SK-N-SH (cell line): ENCODE measurements around the gene THSD4. TPM values are rescaled to one million over a fixed set of nuclear protein-coding genes. Genes with fewer than 3 reads are reported as not detected.

Experiments
- CTCF ChIA-PET: fragments of 300-600, 350-600 bp; formaldehyde crosslinking; extraction: SDS; loops from one replicate; lab custom pipeline; 2021; lab: Yijun Ruan, JAX
- POLR2A ChIA-PET: fragments of 350-600 bp; sonication (Branson Sonifier 250); formaldehyde crosslinking; extraction: SDS; loops from one replicate; lab custom pipeline; 2020; ENCODE audit warnings: antibody characterized with exemption, inconsistent platforms; lab: Yijun Ruan, JAX
- DNase-seq: peaks from one replicate; pipeline ENCODE4 v3.0.0; 2012
- H2AFZ ChIP-seq: fragments of 200-600 bp; sonication (generic); 2 replicates; pipeline ENCODE4 v1.8.1; 2016; ENCODE audit warnings: antibody characterized with exemption, mild to moderate bottlenecking, low read depth
- H3F3A ChIP-seq: fragments of 200-600 bp; sonication (generic); replicated peaks from 2 replicates; pipeline ENCODE3; 2016; ENCODE audit warnings: antibody characterized with exemption, mild to moderate bottlenecking; ENCODE audit not compliant: insufficient read depth
- H3K27ac ChIP-seq, 2 experiments: fragments of 200-500 bp in 1 of 2; fragments of 200-600 bp in 1 of 2; sonication (Bioruptor generic) in 1 of 2; sonication (generic), shearing (Covaris generic) in 1 of 2; 2 replicates each; pipeline versions ENCODE4 v1.5.1 to v1.6.1; 2014 to 2016; ENCODE audit warnings: low read depth in 2 of 2, inconsistent platforms in 1 of 2, low read length in 1 of 2, mild to moderate bottlenecking in 1 of 2, mixed read lengths in 1 of 2
- H3K27me3 ChIP-seq: fragments of 200-600 bp; sonication (generic), shearing (Covaris generic); 2 replicates; pipeline ENCODE4 v1.6.1; 2016; ENCODE audit warnings: mixed run types; ENCODE audit not compliant: insufficient read depth
- H3K36me3 ChIP-seq, 2 experiments: fragments of 200-500 bp in 1 of 2; fragments of 200-600 bp in 1 of 2; sonication (Bioruptor generic) in 1 of 2; sonication (generic) in 1 of 2; replicated peaks in 1 of 2; 2 replicates each; pipeline versions ENCODE3 to v1.5.1; 2014 to 2016; ENCODE audit warnings: low read length in 1 of 2, mild to moderate bottlenecking in 1 of 2; ENCODE audit not compliant: insufficient read depth in 2 of 2, control insufficient read depth in 1 of 2
- H3K4me1 ChIP-seq, 2 experiments: fragments of 200-500 bp in 1 of 2; fragments of 200-600 bp in 1 of 2; sonication (Bioruptor generic) in 1 of 2; sonication (generic), shearing (Covaris generic) in 1 of 2; 2 replicates each; pipeline versions ENCODE4 v1.5.1 to v1.6.1; 2014 to 2016; ENCODE audit warnings: low read depth in 1 of 2, low read length in 1 of 2, mixed run types in 1 of 2; ENCODE audit not compliant: insufficient read depth in 2 of 2, control insufficient read depth in 1 of 2
- H3K4me2 ChIP-seq: fragments of 200-600 bp; sonication (generic), shearing (Covaris generic); 2 replicates; pipeline ENCODE4 v1.6.1; 2017; ENCODE audit warnings: mixed run types
- H3K4me3 ChIP-seq, 2 experiments: fragments of 200-500 bp in 1 of 2; fragments of 200-600 bp in 1 of 2; sonication (Bioruptor generic) in 1 of 2; sonication (generic), shearing (Covaris generic) in 1 of 2; 2 replicates each; pipeline versions ENCODE4 v1.5.1 to v1.8.1; 2014 to 2016; ENCODE audit warnings: low read depth in 2 of 2, inconsistent platforms in 1 of 2, low read length in 1 of 2, mild to moderate bottlenecking in 1 of 2, mixed read lengths in 1 of 2, moderate library complexity in 1 of 2
- H3K79me2 ChIP-seq: fragments of 200-600 bp; sonication (generic); 2 replicates; pipeline ENCODE4 v1.8.1; 2017; ENCODE audit warnings: mild to moderate bottlenecking; ENCODE audit not compliant: insufficient read depth
- H3K9ac ChIP-seq: fragments of 200-600 bp; sonication (generic); 2 replicates; pipeline ENCODE4 v1.6.1; 2017; ENCODE audit warnings: mixed run types
- H3K9me2 ChIP-seq: fragments of 200-600 bp; sonication (generic); 2 replicates; pipeline ENCODE4 v1.6.1; 2017; ENCODE audit warnings: mixed run types
- H3K9me3 ChIP-seq: fragments of 200-600 bp; sonication (generic); 2 replicates; pipeline ENCODE4 v1.6.1; 2017; ENCODE audit warnings: mixed run types, mild to moderate bottlenecking, moderate library complexity
- H4K20me1 ChIP-seq: fragments of 200-600 bp; sonication (generic); 2 replicates; pipeline ENCODE4 v1.6.1; 2017; ENCODE audit warnings: mild to moderate bottlenecking, mixed run types; ENCODE audit not compliant: insufficient read depth
- CHD2 ChIP-seq: fragments of 150-350 bp; IDR thresholded peaks from 2 replicates; pipeline ENCODE4 v1.6.1; 2018; ENCODE audit warnings: low read length; ENCODE audit not compliant: partially characterized antibody
- CTCF ChIP-seq: fragments of 200-600 bp; sonication (generic); IDR thresholded peaks from 2 replicates; pipeline ENCODE4 v1.6.1; 2017; ENCODE audit warnings: antibody characterized with exemption, mild to moderate bottlenecking, moderate library complexity
- EP300 ChIP-seq, 2 experiments: IDR thresholded peaks; 2 replicates each; pipeline versions ENCODE4 v1.4.0 to v1.6.1; 2012; ENCODE audit warnings: borderline replicate concordance in 1 of 2, low read depth in 1 of 2, low read length in 1 of 2
- FOXJ3 ChIP-seq: sonication (generic); formaldehyde crosslinking; IDR thresholded peaks from 2 replicates; pipeline ENCODE4 v1.5.1; 2020; ENCODE audit warnings: mild to moderate bottlenecking, missing genetic modification reagents
- GABPA ChIP-seq: IDR thresholded peaks from 2 replicates; pipeline ENCODE4 v1.4.0; 2012; ENCODE audit warnings: low read depth, mild to moderate bottlenecking
- JUND ChIP-seq: IDR thresholded peaks from 2 replicates; pipeline ENCODE4 v1.4.0; 2012
- MEF2A ChIP-seq: IDR thresholded peaks from 2 replicates; pipeline ENCODE4 v1.4.0; 2012; ENCODE audit warnings: low read depth, borderline replicate concordance
- MXI1 ChIP-seq: IDR thresholded peaks from 2 replicates; pipeline ENCODE4 v1.6.1; 2012; ENCODE audit warnings: mild to moderate bottlenecking, low read depth, low read length, improper control_type of control experiment
- NFIC ChIP-seq: IDR thresholded peaks from 2 replicates; pipeline ENCODE4 v1.4.0; 2012; ENCODE audit warnings: borderline replicate concordance
- NRF1 ChIP-seq: IDR thresholded peaks from 2 replicates; pipeline ENCODE4 v1.6.1; 2012; ENCODE audit warnings: low read depth, mild to moderate bottlenecking, low read length
- PBX3 ChIP-seq: IDR thresholded peaks from 2 replicates; pipeline ENCODE4; 2012
- RAD21 ChIP-seq: IDR thresholded peaks from 2 replicates; pipeline ENCODE4 v1.6.1; 2012; ENCODE audit warnings: mild to moderate bottlenecking, low read length
- RCOR1 ChIP-seq: fragments of 150-350 bp; IDR thresholded peaks from 2 replicates; pipeline ENCODE4 v1.6.1; 2017; ENCODE audit warnings: antibody characterized with exemption, low read length
- RXRA ChIP-seq: IDR thresholded peaks from 2 replicates; pipeline ENCODE4 v1.4.0; 2012; ENCODE audit warnings: low read depth, mild to moderate bottlenecking, borderline replicate concordance
- SIN3A ChIP-seq: IDR thresholded peaks from 2 replicates; pipeline ENCODE4 v1.6.1; 2012; ENCODE audit warnings: low read depth, mild to moderate bottlenecking, low read length, moderate library complexity, borderline replicate concordance
- SMC3 ChIP-seq: IDR thresholded peaks from 2 replicates; pipeline ENCODE4 v1.6.1; 2012; ENCODE audit warnings: low read depth, low read length, improper control_type of control experiment
- YY1 ChIP-seq: IDR thresholded peaks from 2 replicates; pipeline ENCODE4 v1.4.0; 2012; ENCODE audit warnings: low read depth, mild to moderate bottlenecking
- WGBS: methylation state at CpG from one replicate; pipeline ENCODE4 v1.1.6; 2017; ENCODE audit warnings: low lambda C conversion rate; 5-methylcytosine and 5-hydroxymethylcytosine counted together
- polyA plus RNA-seq, 3 experiments: library from polyadenylated mRNA; depleted of rRNA; stranded (reverse); fragments of >200 nt; gene quantifications; 2 replicates each; pipeline ENCODE4 v1.2.3, GENCODE V29; 2012
- TF ChIP-seq, protein P1 (sequence below): IDR thresholded peaks from 2 replicates; pipeline ENCODE4 v1.4.0; 2012; ENCODE audit warnings: low read depth, borderline replicate concordance
- TF ChIP-seq, protein P2 (sequence below): IDR thresholded peaks from 2 replicates; pipeline ENCODE4 v1.4.0; 2012; ENCODE audit warnings: low read depth, borderline replicate concordance

Gene THSD4
- polyA plus RNA-seq, 1 of the 3 experiments (the other 2 are of a cell fraction), result 79.1 TPM

GRCh38 chr15:71331173-71331572 lies 215.9 kb downstream of the THSD4 start (continued):
- TF ChIP-seq, protein P1, sequence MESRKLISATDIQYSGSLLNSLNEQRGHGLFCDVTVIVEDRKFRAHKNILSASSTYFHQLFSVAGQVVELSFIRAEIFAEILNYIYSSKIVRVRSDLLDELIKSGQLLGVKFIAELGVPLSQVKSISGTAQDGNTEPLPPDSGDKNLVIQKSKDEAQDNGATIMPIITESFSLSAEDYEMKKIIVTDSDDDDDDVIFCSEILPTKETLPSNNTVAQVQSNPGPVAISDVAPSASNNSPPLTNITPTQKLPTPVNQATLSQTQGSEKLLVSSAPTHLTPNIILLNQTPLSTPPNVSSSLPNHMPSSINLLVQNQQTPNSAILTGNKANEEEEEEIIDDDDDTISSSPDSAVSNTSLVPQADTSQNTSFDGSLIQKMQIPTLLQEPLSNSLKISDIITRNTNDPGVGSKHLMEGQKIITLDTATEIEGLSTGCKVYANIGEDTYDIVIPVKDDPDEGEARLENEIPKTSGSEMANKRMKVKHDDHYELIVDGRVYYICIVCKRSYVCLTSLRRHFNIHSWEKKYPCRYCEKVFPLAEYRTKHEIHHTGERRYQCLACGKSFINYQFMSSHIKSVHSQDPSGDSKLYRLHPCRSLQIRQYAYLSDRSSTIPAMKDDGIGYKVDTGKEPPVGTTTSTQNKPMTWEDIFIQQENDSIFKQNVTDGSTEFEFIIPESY, result no peak
- no peak for TF ChIP-seq YY1
- no peak for TF ChIP-seq EP300 (IDR thresholded peaks at IDR 0.05; ENCODE audit: borderline replicate concordance in 1 of 2, low read depth in 1 of 2, low read length in 1 of 2)
- no peak for TF ChIP-seq RCOR1
- no peak for TF ChIP-seq MEF2A
- TF ChIP-seq RAD21, result no peak
- no peak for TF ChIP-seq MXI1
- TF ChIP-seq GABPA, result no peak
- TF ChIP-seq SIN3A, result no peak
- TF ChIP-seq, protein P2, sequence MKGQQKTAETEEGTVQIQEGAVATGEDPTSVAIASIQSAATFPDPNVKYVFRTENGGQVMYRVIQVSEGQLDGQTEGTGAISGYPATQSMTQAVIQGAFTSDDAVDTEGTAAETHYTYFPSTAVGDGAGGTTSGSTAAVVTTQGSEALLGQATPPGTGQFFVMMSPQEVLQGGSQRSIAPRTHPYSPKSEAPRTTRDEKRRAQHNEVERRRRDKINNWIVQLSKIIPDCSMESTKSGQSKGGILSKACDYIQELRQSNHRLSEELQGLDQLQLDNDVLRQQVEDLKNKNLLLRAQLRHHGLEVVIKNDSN, result no peak
- no peak for TF ChIP-seq JUND

GRCh38 chr15:71332431-71333004 lies 217.2 kb downstream of the THSD4 start:
- Histone ChIP-seq H3K9me2 (no peaks in the 10 kb centered on the region), H3K4me3 (no peak overlapping the region), H3K79me2 (no peaks in the 10 kb centered on the region), H3K4me1 (peaks cover 9 to 13% of the 10 kb centered on the region in 2 experiments; a peak in 2 of 4 replicates), H3K4me2 (no peak overlapping the region)
- CTCF ChIA-PET, result interaction anchor here (0.8 kb wide), 1 partner anchor 13 kb away, joined by 3 read pairs; no protein-coding TSS in a partner anchor
- POLR2A ChIA-PET, result no interaction called here
- TF ChIP-seq NRF1, result no peak
- no peak for TF ChIP-seq MXI1
- TF ChIP-seq, all 33 proteins: peak for 0
- Histone ChIP-seq H3K27ac (no peak overlapping the region), H3K9me3 (no peaks in the 10 kb centered on the region), H3F3A (peaks cover 6% of the 10 kb centered on the region), H3K9ac (no peak overlapping the region), H3K36me3 (peaks cover 0 to 16% of the 10 kb centered on the region in 2 experiments), H2AFZ (no peak overlapping the region), H4K20me1 (no peaks in the 10 kb centered on the region), H3K27me3 (no peaks in the 10 kb centered on the region)
- DNase-seq, result no peak
- 91% methylated on average over 8 of the region's 8 CpGs for WGBS

DNA sequence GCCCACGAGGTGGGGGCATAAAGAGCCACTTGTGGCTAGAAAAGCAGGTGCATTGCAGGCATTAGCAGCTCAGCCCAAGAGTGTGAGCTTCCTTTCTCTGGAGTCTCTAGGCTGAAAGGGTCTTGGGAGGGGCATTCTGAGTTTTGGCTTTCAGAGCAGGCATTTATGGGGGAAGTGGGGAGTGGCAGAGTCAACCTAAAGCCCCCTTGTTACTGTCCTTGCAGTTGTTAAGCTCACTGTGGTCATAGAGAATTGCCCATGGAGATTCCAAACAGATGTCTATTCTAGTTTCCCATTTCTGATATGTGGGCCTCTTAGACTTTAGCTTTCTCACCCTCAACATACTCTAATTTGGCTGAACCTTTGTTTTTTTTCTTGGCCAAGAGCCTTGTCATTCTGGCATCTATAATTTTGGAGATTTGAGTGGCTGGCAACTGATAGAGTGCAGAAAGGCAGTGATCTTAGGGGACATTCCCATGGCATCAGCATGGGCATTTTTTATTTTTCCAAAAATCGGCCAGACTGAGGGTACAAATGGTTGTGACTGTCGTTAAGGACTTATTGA lies 217.9 kb downstream of the THSD4 start:
- Histone ChIP-seq H3F3A (peaks cover 6% of the 10 kb centered on the region), H3K9me2 (no peaks in the 10 kb centered on the region), H3K27me3 (no peaks in the 10 kb centered on the region), H3K36me3 (peaks cover 0 to 16% of the 10 kb centered on the region in 2 experiments), H3K9me3 (no peaks in the 10 kb centered on the region), H2AFZ (no peak overlapping the region), H3K27ac (peak overlapping the region in 1 of 2 experiments; percentile 79; a peak in 2 of 4 replicates), H4K20me1 (no peaks in the 10 kb centered on the region), H3K4me3 (no peak overlapping the region), H3K4me2 (peak overlapping the region; percentile 34; the same call in 1 of the 2 replicates), H3K79me2 (no peaks in the 10 kb centered on the region), H3K4me1 (peaks cover 9 to 13% of the 10 kb centered on the region in 2 experiments; a peak in 2 of 4 replicates), H3K9ac (no peak overlapping the region)
- 86% methylated on average over 2 of the region's 3 CpGs for WGBS
- ChIA-PET POLR2A (no interaction called here), CTCF (interaction anchor here (0.8 kb wide), 1 partner anchor 12 kb away, joined by 3 read pairs; no protein-coding TSS in a partner anchor)
- DNase-seq, result no peak
- TF ChIP-seq YY1 (no peak), MXI1 (no peak), FOXJ3 (CRISPR knock-in tag) (no peak), EP300 (IDR thresholded peaks at IDR 0.05; ENCODE audit: borderline replicate concordance in 1 of 2, low read depth in 1 of 2, low read length in 1 of 2) (no peak), CHD2 (no peak), PBX3 (no peak), NFIC (no peak), SMC3 (no peak), GABPA (no peak), RXRA (no peak), CTCF (no peak)
